Activated naive CD8-positive, alpha-beta T cell treated with anti-CD3 and anti-CD28 coated beads, Interleukin-2, amount 10 ng/mL, durations not matched to agents 7 days and 5 days (primary cell): ENCODE results near the gene RAB11FIP4. TPM values are rescaled to one million over a fixed set of nuclear protein-coding genes. Genes with fewer than 3 reads are reported as not detected.

Source experiments
- ATAC-seq: fragments of 150-1000 bp; cut with Tn5 transposase; one replicate; pipeline ENCODE4 v1.10.0; 2021; ENCODE audit warnings: low read depth, moderate library complexity
- POLR2A ChIA-PET: fragments of 350-600 bp; sonication (Branson Sonifier 250); formaldehyde crosslinking; loops from one replicate; lab custom pipeline; 2021; ENCODE audit warnings: antibody characterized with exemption; lab: Charles Lee
- DNase-seq: peaks from one replicate; pipeline ENCODE4 v3.0.0; 2021
- H3K27ac Mint-ChIP-seq: one replicate; pipeline ENCODE4 v1.8.0; 2022; ENCODE audit warnings: mild to moderate bottlenecking, mixed read lengths
- H3K27me3 Mint-ChIP-seq: one replicate; pipeline ENCODE4 v1.8.0; 2022; ENCODE audit warnings: mild to moderate bottlenecking, moderate library complexity, mixed read lengths
- H3K36me3 Mint-ChIP-seq: one replicate; pipeline ENCODE4 v1.8.0; 2021; ENCODE audit warnings: mild to moderate bottlenecking, mixed read lengths
- H3K4me1 Mint-ChIP-seq: one replicate; pipeline ENCODE4 v1.8.0; 2021; ENCODE audit warnings: mixed read lengths
- H3K4me3 Mint-ChIP-seq: one replicate; pipeline ENCODE4 v1.8.0; 2022; ENCODE audit warnings: mild to moderate bottlenecking, moderate library complexity, mixed read lengths
- H3K9me3 Mint-ChIP-seq: one replicate; pipeline ENCODE4 v1.8.0; 2021; ENCODE audit warnings: mixed read lengths
- total RNA-seq, 2 experiments: library from RNA; stranded (reverse); gene quantifications; one replicate each; pipeline ENCODE4 v1.2.3, GENCODE V29; 2021

Gene RAB11FIP4
- total RNA-seq, 2 experiments from 2014 or later: 38.5 to 42.0 TPM

DNA sequence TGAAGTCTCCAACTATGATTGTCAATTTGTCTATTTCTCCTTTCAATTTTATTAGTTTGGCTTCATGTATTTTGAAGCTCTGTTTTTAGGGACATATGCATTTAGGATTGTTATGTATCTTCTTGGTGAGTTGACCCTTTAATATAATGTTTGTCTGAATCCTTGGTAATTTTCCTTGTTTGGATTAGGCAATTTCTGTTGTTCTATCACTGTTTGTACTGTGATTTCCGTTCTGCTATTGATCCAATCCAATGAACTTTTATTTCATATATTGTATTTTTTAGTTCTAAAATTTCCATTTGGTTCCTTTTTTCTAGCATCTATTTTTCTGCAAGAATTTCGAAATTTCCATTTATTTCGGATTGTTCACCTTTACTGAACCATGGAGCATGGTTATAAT is 31.0 kb downstream of the RAB11FIP4 start:
- Mint-ChIP-seq H3K4me3 (no peak overlapping the region), H3K4me1 (no peaks in the 10 kb centered on the region), H3K36me3 (no peaks in the 10 kb centered on the region), H3K9me3 (peaks cover 3% of the 10 kb centered on the region), H3K27ac (no peak overlapping the region), H3K27me3 (peaks cover 21% of the 10 kb centered on the region)
- POLR2A ChIA-PET: no interaction called here
- no peak for DNase-seq
- no peak for ATAC-seq

DNA sequence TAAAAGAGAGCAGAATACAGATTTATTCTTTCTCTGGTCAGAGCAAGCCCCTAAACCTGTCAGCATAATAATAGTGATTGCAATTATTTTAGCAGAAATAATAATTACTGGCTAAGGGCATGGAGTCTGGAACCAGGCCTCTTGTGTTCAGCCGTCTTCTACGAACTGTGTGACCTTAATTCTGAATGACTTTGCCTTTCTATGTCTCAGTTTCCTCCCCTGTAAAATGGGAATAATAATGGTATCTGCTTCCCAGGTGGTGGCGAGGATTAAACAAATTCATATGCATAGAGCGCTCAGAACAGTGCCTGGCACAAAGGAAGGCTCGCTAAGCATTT is 33.4 kb downstream of the RAB11FIP4 start:
- no peaks in the 10 kb centered on the region for H3K4me1 Mint-ChIP-seq
- peaks cover 26% of the 10 kb centered on the region for H3K27me3 Mint-ChIP-seq
- no peak overlapping the region for H3K4me3 Mint-ChIP-seq
- DNase-seq (no peak), ATAC-seq (no peak)
- POLR2A ChIA-PET: interaction anchor here (0.9 kb wide), 1 partner anchor 419 kb away, joined by 6 read pairs; no protein-coding TSS in a partner anchor
- H3K9me3 Mint-ChIP-seq: peaks cover 3% of the 10 kb centered on the region
- H3K36me3 Mint-ChIP-seq: no peaks in the 10 kb centered on the region
- H3K27ac Mint-ChIP-seq: no peak overlapping the region

DNA sequence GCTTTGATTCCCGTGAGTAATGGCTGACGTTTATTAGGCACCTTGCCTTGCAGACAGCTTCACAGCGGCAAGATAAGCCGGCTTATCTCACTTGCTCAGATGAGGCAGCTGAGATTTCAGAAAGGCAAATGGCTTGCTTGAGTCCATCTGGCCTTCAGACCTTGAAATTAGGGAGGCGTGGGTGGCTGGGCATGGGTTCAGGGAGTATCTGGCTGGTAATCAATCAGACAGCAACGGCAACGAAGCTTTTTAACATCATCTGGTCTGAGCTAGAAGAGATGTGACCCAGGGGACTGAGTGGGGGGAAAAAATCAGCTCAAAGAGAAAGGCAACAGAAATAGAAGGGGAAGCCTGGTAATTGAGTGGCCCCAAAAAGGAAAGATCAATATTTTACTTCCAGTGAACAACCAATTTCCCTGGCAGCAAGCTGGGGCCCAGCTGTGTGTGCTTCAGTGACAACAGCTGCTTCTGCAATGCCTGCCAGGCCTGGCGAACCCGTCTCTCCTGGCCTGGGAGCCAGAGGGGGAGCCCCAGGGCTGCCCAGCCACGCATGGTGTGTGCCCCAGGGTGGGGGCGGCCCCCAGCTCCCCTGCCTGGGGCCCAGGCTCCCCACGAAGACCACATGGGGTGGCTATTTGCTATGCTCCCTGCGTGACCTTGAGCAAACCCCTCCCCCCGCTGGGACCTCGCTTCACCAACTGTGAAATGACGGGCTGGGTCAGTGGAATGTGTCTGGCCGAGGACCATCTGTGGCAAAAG is 34.0 kb downstream of the RAB11FIP4 start:
- no peak for ATAC-seq

DNA sequence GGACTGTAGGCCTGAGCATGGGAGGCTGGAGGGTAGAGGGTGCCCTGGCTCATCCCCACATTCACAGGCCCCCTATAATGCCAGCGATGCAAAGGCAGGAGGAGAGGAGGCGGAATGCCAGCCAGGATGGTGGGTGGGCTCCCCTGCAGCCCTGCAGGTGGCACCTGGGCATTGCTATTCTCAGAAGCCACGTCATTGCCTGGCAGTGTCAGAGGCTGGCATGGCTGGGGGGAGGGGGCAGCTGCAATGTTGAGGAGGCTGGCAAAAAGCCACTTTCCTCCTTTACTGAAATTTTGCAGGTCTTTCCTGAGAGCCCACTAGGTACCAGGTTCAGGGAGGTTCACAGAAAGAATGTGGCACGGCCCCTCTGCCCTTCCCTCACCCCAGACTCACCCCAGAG is 36.2 kb downstream of the RAB11FIP4 start:
- POLR2A ChIA-PET: no interaction called here
- no peaks in the 10 kb centered on the region for H3K36me3 Mint-ChIP-seq
- peaks cover 25% of the 10 kb centered on the region for H3K27me3 Mint-ChIP-seq
- H3K9me3 Mint-ChIP-seq: no peaks in the 10 kb centered on the region
- H3K4me1 Mint-ChIP-seq: peaks cover 1% of the 10 kb centered on the region
- no peak overlapping the region for H3K27ac Mint-ChIP-seq
- H3K4me3 Mint-ChIP-seq: no peak overlapping the region
- ATAC-seq (no peak), DNase-seq (no peak)

More for the DNA sequence above, 34.0 kb downstream of the RAB11FIP4 start:
- no peaks in the 10 kb centered on the region for H3K4me1 Mint-ChIP-seq
- no peak for DNase-seq
- peaks cover 27% of the 10 kb centered on the region for H3K27me3 Mint-ChIP-seq
- peaks cover 3% of the 10 kb centered on the region for H3K9me3 Mint-ChIP-seq
- H3K4me3 Mint-ChIP-seq: no peak overlapping the region
- no peaks in the 10 kb centered on the region for H3K36me3 Mint-ChIP-seq
- POLR2A ChIA-PET: interaction anchor here (0.9 kb wide), 1 partner anchor 419 kb away, joined by 6 read pairs; no protein-coding TSS in a partner anchor
- H3K27ac Mint-ChIP-seq: no peak overlapping the region

DNA sequence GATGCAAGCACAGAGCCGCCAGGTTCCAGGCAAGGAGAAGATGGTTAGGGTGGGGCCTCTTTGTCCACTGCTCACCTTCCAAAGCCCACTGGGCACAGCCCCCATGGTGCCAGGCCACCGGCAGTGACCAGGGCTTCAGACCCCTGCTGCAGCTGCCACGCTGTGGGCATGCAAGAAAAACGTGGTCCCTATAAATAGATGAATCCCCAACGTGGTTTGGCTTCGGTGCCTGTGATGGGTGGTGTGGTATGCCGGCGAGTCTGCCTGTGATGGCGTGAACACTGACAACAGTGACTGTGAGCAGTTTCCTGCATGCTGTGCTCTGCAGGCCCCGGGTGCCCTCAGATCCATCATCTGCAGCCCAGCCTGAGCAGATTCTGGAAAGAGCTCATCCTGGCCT is 36.6 kb downstream of the RAB11FIP4 start:
- no peak for DNase-seq
- H3K27ac Mint-ChIP-seq: no peak overlapping the region
- peaks cover 21% of the 10 kb centered on the region for H3K27me3 Mint-ChIP-seq
- ATAC-seq: no peak
- POLR2A ChIA-PET: no interaction called here
- H3K36me3 Mint-ChIP-seq: no peaks in the 10 kb centered on the region
- H3K9me3 Mint-ChIP-seq: no peaks in the 10 kb centered on the region
- peaks cover 6% of the 10 kb centered on the region for H3K4me1 Mint-ChIP-seq
- H3K4me3 Mint-ChIP-seq: no peak overlapping the region

DNA sequence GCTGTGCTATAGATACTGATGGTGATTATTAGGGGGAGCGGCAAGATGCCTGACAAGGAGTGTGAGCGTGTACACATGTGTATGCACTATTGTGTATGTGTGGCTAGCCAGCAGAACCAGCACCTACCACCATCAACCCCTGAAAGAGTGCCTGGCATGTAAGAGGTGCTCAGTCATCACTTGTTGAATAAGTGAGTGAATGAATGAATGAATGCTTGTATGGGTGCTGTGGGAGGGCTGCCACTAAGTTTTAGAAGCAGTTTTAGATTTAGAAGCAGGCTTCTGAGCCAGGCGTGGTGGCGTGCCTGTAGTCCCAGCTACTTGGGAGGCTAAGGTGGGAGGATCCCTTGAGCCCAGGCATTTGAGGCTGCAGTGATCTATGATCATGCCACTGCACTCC is 37.0 kb downstream of the RAB11FIP4 start:
- DNase-seq (no peak), ATAC-seq (no peak)
- H3K9me3 Mint-ChIP-seq: no peaks in the 10 kb centered on the region
- POLR2A ChIA-PET: no interaction called here
- H3K27me3 Mint-ChIP-seq: peaks cover 22% of the 10 kb centered on the region
- H3K4me1 Mint-ChIP-seq: peaks cover 9% of the 10 kb centered on the region
- H3K4me3 Mint-ChIP-seq: no peak overlapping the region
- H3K27ac Mint-ChIP-seq: no peak overlapping the region
- H3K36me3 Mint-ChIP-seq: no peaks in the 10 kb centered on the region

DNA sequence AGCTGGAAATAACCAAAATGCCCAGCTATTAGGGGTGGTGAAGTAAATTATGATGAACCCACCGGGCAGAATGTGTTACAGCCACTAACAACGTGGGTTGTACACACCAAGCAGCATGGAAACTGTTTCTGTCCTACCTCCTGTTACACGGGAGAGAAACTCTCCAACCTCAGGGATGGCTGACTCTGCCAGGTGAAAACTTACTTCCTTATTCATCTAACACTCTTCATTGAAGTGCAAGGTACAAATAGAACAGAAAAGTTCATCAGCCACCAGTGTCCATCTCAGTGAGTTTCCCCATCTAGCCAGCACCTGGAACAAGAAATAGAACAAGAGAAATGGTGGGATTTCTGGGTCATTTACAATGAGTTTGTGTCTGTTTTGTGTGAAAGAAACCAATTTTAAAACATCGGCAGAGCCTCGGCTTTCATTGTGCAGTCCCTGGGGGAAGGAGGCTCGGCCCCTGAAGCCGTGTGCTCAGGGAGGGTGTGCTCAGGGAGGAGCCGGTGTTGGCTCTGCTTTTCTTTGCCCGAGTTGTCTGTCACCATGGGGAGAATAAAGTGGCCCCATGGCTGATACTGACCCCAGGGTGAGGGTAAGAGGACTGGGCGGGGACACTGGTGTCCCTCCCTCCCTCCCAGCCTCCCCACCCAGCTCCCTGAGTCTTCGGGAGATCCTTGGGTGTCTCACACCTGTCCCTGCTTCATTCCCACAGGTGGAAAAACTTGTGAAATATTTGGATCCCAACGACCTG is 39.8 kb downstream of the RAB11FIP4 start:
- no peak for ATAC-seq
- Mint-ChIP-seq H3K27ac (no peak overlapping the region), H3K9me3 (no peaks in the 10 kb centered on the region), H3K36me3 (no peaks in the 10 kb centered on the region), H3K27me3 (peaks cover 33% of the 10 kb centered on the region), H3K4me3 (no peak overlapping the region), H3K4me1 (peaks cover 12% of the 10 kb centered on the region)
- POLR2A ChIA-PET: no interaction called here
- DNase-seq: no peak

DNA sequence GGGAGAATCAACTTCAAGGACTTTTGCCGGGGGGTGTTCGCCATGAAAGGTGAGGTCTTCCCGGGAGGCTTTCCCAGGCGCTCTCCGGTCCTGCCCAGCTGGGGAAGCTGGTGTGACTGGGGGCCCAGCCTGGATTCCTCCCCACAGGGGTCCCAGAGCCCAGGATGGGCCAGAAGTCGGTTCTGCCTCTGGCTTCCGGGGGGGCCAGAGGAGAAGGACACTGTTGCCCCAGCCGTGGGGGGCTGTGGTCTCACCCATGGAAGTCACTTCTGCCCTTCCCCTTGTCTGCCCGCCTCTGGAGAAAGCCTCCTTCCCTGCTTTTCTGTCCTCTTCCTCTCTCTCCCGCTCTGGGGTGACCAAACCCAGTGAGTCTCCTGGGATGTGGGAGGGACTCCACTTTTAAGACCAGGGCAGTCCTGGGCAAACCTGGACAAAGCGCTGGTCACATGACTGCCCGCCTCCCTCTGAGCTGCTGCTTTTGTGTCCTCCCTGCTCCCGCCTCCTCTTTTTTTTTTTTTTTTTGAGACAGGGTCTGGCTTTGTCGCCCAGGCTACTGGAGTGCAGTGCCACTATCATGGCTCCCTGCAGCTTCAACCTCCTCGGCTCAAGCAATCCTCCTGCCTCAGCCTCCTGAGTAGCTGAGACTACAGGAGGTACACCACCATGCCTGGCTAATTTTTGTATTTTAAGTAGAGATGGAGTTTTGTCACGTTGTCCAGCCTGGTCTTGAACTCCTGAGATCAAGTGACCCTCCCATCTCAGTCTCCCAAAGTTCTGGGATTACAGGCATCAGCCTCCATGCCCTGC is 40.6 kb downstream of the RAB11FIP4 start:
- peaks cover 33% of the 10 kb centered on the region for H3K27me3 Mint-ChIP-seq
- no peak overlapping the region for H3K27ac Mint-ChIP-seq
- H3K9me3 Mint-ChIP-seq: no peaks in the 10 kb centered on the region
- H3K4me3 Mint-ChIP-seq: no peak overlapping the region
- POLR2A ChIA-PET: interaction anchor here (0.6 to 1.7 kb wide), 4 partner anchors 17 to 354 kb away, joined by 3 to 6 read pairs (median 4); no protein-coding TSS in a partner anchor
- peaks cover 12% of the 10 kb centered on the region for H3K4me1 Mint-ChIP-seq
- H3K36me3 Mint-ChIP-seq: no peaks in the 10 kb centered on the region
- no peak for DNase-seq
- ATAC-seq: no peak

DNA sequence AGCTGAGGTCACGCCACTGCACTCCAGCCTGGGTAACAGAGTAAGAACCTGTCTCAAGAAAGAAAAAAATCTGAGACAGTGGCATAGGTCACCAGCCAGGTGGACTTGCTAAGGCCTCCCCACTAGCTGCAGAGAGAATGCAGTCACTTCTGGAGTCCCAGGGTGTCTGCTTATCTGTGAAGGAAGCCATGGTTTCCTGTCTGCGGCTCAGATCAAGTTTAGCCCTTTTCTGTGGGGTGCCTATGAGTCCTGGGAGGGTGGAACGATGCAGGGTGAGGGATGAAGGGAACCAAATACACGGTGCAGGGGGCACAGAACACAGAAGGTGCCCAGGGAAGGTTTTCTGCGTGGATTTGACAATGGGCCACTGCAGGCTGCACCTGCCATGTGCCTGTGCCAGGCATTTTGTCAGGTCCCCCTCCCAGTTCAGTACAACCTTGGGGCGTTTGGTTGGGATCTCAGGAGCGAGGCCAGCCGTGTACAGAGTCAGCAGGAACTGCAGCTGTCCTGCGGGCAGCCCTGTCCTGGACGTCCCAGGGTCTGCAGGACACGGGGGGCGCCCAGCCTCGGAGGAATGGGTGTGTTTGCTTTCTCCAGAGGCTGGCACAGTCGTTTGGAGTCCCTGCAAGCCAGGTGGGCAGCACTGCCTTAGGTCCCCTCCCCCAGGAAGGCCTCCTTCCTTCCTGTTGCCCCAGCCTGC is 41.8 kb downstream of the RAB11FIP4 start:
- Mint-ChIP-seq H3K9me3 (no peaks in the 10 kb centered on the region), H3K36me3 (no peaks in the 10 kb centered on the region), H3K27me3 (peaks cover 32% of the 10 kb centered on the region), H3K4me1 (peaks cover 14% of the 10 kb centered on the region), H3K27ac (no peak overlapping the region), H3K4me3 (peak overlapping the region; percentile 57)
- POLR2A ChIA-PET: interaction anchor here (1.0 to 1.7 kb wide), 2 partner anchors 18 to 76 kb away, joined by 3 to 4 read pairs; no protein-coding TSS in a partner anchor
- DNase-seq (peak; percentile 46), ATAC-seq (peak; percentile 97)

DNA sequence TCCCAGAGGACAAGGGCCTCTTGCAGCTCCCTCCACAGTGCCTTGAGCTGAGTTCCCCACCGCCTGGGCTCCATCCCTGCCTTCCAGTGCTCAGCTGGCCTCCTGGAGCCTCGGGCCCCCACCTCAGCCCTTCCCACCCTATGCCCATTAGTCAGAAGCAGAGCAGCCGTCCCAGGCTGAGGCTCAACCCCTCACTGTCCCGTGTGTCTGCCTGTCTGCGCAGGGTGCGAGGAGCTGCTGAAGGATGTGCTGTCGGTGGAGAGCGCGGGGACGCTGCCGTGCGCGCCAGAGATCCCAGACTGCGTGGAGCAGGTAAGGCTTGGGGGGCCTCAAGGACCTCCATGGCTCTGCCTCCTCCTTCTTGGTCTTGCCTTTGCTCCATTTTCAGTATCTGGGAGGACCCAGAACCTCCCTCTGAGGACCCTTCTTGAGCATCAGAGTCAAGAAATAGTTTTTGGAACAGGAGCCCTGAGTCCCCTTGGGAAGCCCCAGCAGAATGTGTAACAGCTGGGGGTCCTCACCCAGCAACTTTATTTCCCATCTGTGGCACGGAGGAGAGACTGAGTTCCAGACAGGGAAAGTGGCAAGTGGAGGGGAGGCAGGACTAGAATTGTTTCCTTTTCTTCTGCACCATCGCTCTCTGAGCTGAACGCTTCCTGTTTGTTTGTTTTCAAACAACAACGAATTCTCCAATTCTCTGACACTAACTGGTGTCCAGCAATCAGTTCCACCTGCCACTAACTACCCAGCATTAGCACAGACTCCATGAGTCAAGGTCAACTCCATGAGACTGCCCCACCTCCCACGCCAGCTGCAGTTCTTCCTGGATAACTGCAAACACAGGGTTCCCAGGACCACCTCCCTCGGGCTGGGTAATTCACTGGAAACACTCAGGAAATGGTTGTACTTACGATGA is 42.6 kb downstream of the RAB11FIP4 start:
- Mint-ChIP-seq H3K27ac (no peak overlapping the region), H3K4me3 (no peak overlapping the region)
- POLR2A ChIA-PET: interaction anchor here (0.7 to 1.7 kb wide), 2 partner anchors 61 to 75 kb away, joined by 3 to 4 read pairs; no protein-coding TSS in a partner anchor

DNA sequence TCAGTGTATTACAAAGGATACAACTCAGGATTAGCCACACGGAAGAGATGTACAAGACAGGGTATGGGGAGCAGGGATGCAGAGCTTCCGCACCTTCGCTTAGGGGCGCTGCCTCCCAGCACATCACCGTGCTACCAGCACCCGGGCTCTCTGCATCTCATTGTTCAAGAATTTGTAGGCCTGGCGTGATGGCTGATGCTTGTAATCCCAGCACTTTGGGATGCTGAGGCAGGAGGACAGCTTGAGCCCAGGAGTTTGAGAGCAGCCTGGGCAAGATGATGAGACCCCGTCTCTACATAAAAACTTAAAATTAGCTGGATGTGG is 43.2 kb downstream of the RAB11FIP4 start:
- peaks cover 27% of the 10 kb centered on the region for H3K27me3 Mint-ChIP-seq
- H3K27ac Mint-ChIP-seq: no peak overlapping the region
- H3K4me1 Mint-ChIP-seq: peaks cover 14% of the 10 kb centered on the region
- H3K4me3 Mint-ChIP-seq: no peak overlapping the region
- no peaks in the 10 kb centered on the region for H3K36me3 Mint-ChIP-seq
- H3K9me3 Mint-ChIP-seq: no peaks in the 10 kb centered on the region
- POLR2A ChIA-PET: interaction anchor here (0.5 to 0.8 kb wide), 2 partner anchors 28 to 53 kb away, joined by 3 read pairs; no protein-coding TSS in a partner anchor
- ATAC-seq (no peak), DNase-seq (no peak)

More for the DNA sequence above, 42.6 kb downstream of the RAB11FIP4 start:
- peaks cover 14% of the 10 kb centered on the region for H3K4me1 Mint-ChIP-seq
- H3K36me3 Mint-ChIP-seq: no peaks in the 10 kb centered on the region
- DNase-seq: no peak
- H3K9me3 Mint-ChIP-seq: no peaks in the 10 kb centered on the region
- no peak for ATAC-seq
- H3K27me3 Mint-ChIP-seq: peaks cover 28% of the 10 kb centered on the region

DNA sequence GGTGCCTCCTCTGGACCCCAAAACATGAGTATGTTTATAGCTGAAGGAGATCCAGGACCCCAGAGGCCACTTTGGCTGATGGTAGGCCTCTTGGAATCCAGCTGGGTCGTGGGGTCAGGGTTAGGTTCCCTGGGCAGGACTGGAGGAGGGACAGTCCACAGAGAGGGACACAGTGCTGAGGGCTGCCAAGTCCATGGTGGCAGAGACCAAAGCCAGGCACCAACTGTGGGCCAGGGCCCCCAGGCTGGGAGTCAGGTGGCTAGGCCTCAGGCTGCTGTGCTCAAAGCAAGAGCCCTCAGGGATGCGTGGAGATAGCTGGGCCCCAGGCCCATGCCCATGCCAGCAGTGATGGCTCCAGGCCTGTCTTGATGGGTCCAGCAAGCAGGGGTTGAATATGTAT is 44.1 kb downstream of the RAB11FIP4 start:
- Mint-ChIP-seq H3K27ac (no peak overlapping the region), H3K4me1 (peaks cover 14% of the 10 kb centered on the region), H3K4me3 (no peak overlapping the region), H3K9me3 (no peaks in the 10 kb centered on the region), H3K27me3 (peaks cover 21% of the 10 kb centered on the region), H3K36me3 (no peaks in the 10 kb centered on the region)
- ATAC-seq (no peak), DNase-seq (no peak)
- POLR2A ChIA-PET: no interaction called here
